Vagina (tissue), 2 donors: ENCODE data around the gene IKZF4.

ENCODE experiments used
- POLR2A ChIP-seq, 2 donors: fragments of 450-650 bp; IDR thresholded peaks; one replicate each; pipeline ENCODE4 v1.6.1; 2017; ENCODE audit warnings: antibody characterized with exemption in 2 of 2, mild to moderate bottlenecking in 2 of 2, moderate library complexity in 2 of 2
- TF ChIP-seq, protein P1 (sequence below), 3 experiments: fragments of 450-650 bp in 2 of 3; fragments of 200-600 bp in 1 of 3; sonication (generic) in 1 of 3; IDR thresholded peaks; one replicate each; pipeline ENCODE4 v1.5.1; 2017 to 2019; ENCODE audit warnings: antibody characterized with exemption in 3 of 3, mild to moderate bottlenecking in 2 of 3, moderate library complexity in 2 of 3

DNA sequence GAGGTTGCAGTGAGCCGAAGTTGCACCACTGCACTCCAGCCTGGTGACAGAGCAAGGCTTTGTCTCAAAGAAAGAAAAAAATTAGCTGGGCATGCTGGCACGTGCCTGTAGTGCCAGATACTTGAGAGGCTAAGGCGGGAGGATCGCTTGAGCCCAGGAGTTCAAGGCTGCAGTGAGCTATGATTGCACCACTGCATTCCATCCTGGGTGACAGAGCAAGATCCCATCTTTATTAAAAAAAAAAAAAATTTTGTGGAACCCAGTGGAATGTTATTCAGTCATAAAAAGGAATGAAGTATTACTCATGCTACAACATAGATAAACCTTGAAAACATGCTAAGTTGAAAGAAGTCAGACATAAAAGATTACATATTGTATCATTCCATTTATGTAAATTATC is 50.8 kb downstream of the IKZF4 start:
- no peak for TF ChIP-seq POLR2A (IDR thresholded peaks at IDR 0.05)
- TF ChIP-seq, protein P1, sequence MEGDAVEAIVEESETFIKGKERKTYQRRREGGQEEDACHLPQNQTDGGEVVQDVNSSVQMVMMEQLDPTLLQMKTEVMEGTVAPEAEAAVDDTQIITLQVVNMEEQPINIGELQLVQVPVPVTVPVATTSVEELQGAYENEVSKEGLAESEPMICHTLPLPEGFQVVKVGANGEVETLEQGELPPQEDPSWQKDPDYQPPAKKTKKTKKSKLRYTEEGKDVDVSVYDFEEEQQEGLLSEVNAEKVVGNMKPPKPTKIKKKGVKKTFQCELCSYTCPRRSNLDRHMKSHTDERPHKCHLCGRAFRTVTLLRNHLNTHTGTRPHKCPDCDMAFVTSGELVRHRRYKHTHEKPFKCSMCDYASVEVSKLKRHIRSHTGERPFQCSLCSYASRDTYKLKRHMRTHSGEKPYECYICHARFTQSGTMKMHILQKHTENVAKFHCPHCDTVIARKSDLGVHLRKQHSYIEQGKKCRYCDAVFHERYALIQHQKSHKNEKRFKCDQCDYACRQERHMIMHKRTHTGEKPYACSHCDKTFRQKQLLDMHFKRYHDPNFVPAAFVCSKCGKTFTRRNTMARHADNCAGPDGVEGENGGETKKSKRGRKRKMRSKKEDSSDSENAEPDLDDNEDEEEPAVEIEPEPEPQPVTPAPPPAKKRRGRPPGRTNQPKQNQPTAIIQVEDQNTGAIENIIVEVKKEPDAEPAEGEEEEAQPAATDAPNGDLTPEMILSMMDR (IDR thresholded peaks at IDR 0.05), result no peak
